Stimulated activated CD4-positive, alpha-beta T cell treated with anti-CD3 and anti-CD28 coated beads, Interleukin-15, amount 100 ng/mL, for 1 hour (primary cell): ENCODE results near the gene SLC25A24.
A peak's percentile ranks its signal among the peaks of the same experiment; 100 is the strongest.
"Not testable (repeated sequence)": the region's sequence is repeated elsewhere in the genome, so short reads cannot be mapped to it uniquely, and the experiment has no call there.

Experiments
- DNase-seq, 2 donors: peaks; one replicate each; pipeline ENCODE4 v3.0.0-alpha.2; 2020; ENCODE audit warnings: low read depth in 1 of 2, low spot score in 1 of 2

Gene SLC25A24

GRCh38 chr1:108140177-108140576, 60.0 kb downstream of the SLC25A24 start:
- no peak for DNase-seq

GRCh38 chr1:108139555-108139954, 60.6 kb downstream of the SLC25A24 start:
- DNase-seq, result not testable (repeated sequence)

- not testable (repeated sequence) for DNase-seq
Observed at GRCh38 chr1:108133148-108133547, 67.0 kb downstream of the SLC25A24 start.

GRCh38 chr1:108132367-108132766, 67.8 kb downstream of the SLC25A24 start:
- DNase-seq, result not testable (repeated sequence)

- not testable (repeated sequence) for DNase-seq
Observed at GRCh38 chr1:108131281-108131680, 68.9 kb downstream of the SLC25A24 start.

- no peak for DNase-seq
Observed at GRCh38 chr1:108130794-108131193, 69.3 kb downstream of the SLC25A24 start.

- DNase-seq, result no peak
Observed at GRCh38 chr1:108129999-108130398, 70.1 kb downstream of the SLC25A24 start.

- peak; percentile 20 to 34 for DNase-seq
Observed at GRCh38 chr1:108125312-108126138, 74.6 kb downstream of the SLC25A24 start.

GRCh38 chr1:108124622-108125311, 75.4 kb downstream of the SLC25A24 start:
- DNase-seq, result no peak

GRCh38 chr1:108124023-108124422, 76.1 kb downstream of the SLC25A24 start:
- no peak for DNase-seq

GRCh38 chr1:108121358-108122143, 78.6 kb downstream of the SLC25A24 start:
- no peak for DNase-seq

- no peak for DNase-seq
Observed at GRCh38 chr1:108120163-108120562, 80.0 kb downstream of the SLC25A24 start.

GRCh38 chr1:108119500-108119899, 80.6 kb downstream of the SLC25A24 start:
- no peak for DNase-seq

GRCh38 chr1:108117945-108118902, 81.9 kb downstream of the SLC25A24 start:
- DNase-seq, result no peak

- no peak for DNase-seq
Observed at GRCh38 chr1:108117237-108117636, 82.9 kb downstream of the SLC25A24 start.

- DNase-seq, result no peak
Observed at GRCh38 chr1:108114033-108114599, 86.0 kb downstream of the SLC25A24 start.

- DNase-seq, result no peak
Observed at GRCh38 chr1:108113496-108113895, 86.6 kb downstream of the SLC25A24 start.

GRCh38 chr1:108109295-108109973, 90.7 kb downstream of the SLC25A24 start:
- DNase-seq, result no peak

GRCh38 chr1:108108119-108108518, 92.0 kb downstream of the SLC25A24 start:
- DNase-seq, result no peak
